Upper lobe of right lung (tissue), 1 donor: ENCODE results near the gene ORM2. TPM values are rescaled to one million over a fixed set of nuclear protein-coding genes. Genes with fewer than 3 reads are reported as not detected.

ENCODE experiments used
- ATAC-seq: fragments of 200-7000 bp; cut with Tn5 transposase; one replicate; pipeline ENCODE4 v1.9.1; 2020; ENCODE audit warnings: mild to moderate bottlenecking, moderate library complexity
- DNase-seq: peaks from one replicate; pipeline ENCODE4 v3.0.0-alpha.2; 2020
- H3K27ac ChIP-seq: fragments of 200-600 bp; one replicate; pipeline ENCODE4 v1.8.0; 2022
- H3K27me3 ChIP-seq: fragments of 200-600 bp; one replicate; pipeline ENCODE4 v1.8.0; 2022; ENCODE audit warnings: mild to moderate bottlenecking
- H3K36me3 ChIP-seq: fragments of 200-600 bp; one replicate; pipeline ENCODE4 v1.8.0; 2022
- H3K4me1 ChIP-seq: fragments of 200-600 bp; one replicate; pipeline ENCODE4 v1.8.0; 2022
- H3K4me3 ChIP-seq: fragments of 200-600 bp; one replicate; pipeline ENCODE4 v1.8.0; 2022; ENCODE audit warnings: mild to moderate bottlenecking
- H3K9me3 ChIP-seq: fragments of 200-600 bp; one replicate; pipeline ENCODE4 v1.8.0; 2022
- intact Hi-C: fragments of 100-400 bp; cut with DNase I; formaldehyde crosslinking; loops from one replicate; pipeline ENCODE4 v1.11.0; 2022
- total RNA-seq: library from RNA; stranded (reverse); fragmentation: NEBNext Ultra II Directional; extraction: Animal tissue kit (Norgen Biotek cat#: 25700); gene quantifications from one replicate; pipeline ENCODE4 v1.2.1, GENCODE V29; 2021
- TF ChIP-seq, protein P1 (sequence below): fragments of 200-600 bp; IDR thresholded peaks from one replicate; pipeline ENCODE4 v1.8.0; 2022; ENCODE audit warnings: antibody characterized with exemption
- donor health status: DM: no; HTN: yes; CAD: no; lungs with severe emphysema.

The ORM2 gene
- total RNA-seq, 1 donor from 2014 or later: 3.9 TPM

DNA sequence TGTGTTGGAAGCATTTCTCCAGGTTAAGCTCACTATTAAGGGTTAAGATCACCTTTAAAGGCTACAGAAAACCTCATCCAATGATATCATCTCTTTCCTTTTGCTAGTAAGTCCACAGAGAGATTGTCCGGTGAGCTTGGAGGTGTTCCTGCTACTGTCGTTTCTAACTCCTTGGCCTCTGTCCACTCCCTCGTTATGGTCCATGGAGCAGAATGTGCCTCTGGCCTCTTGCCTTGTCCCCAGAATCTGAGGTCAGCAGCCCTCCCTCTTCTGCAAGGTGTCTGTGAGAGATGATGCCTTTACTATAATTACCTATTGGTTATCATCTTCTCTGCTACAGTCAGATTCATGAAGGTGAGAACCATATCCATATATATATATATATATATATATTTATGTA is 15.0 kb downstream of the ORM2 start:
- Histone ChIP-seq H3K27me3 (no peaks in the 10 kb centered on the region), H3K27ac (no peak overlapping the region), H3K4me1 (peaks cover 15% of the 10 kb centered on the region), H3K9me3 (no peaks in the 10 kb centered on the region), H3K4me3 (no peak overlapping the region), H3K36me3 (peaks cover 97% of the 10 kb centered on the region)
- DNase-seq (no peak), ATAC-seq (no peak)
- intact Hi-C loops: no loop called here
- TF ChIP-seq, protein P1, sequence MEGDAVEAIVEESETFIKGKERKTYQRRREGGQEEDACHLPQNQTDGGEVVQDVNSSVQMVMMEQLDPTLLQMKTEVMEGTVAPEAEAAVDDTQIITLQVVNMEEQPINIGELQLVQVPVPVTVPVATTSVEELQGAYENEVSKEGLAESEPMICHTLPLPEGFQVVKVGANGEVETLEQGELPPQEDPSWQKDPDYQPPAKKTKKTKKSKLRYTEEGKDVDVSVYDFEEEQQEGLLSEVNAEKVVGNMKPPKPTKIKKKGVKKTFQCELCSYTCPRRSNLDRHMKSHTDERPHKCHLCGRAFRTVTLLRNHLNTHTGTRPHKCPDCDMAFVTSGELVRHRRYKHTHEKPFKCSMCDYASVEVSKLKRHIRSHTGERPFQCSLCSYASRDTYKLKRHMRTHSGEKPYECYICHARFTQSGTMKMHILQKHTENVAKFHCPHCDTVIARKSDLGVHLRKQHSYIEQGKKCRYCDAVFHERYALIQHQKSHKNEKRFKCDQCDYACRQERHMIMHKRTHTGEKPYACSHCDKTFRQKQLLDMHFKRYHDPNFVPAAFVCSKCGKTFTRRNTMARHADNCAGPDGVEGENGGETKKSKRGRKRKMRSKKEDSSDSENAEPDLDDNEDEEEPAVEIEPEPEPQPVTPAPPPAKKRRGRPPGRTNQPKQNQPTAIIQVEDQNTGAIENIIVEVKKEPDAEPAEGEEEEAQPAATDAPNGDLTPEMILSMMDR: no peak

DNA sequence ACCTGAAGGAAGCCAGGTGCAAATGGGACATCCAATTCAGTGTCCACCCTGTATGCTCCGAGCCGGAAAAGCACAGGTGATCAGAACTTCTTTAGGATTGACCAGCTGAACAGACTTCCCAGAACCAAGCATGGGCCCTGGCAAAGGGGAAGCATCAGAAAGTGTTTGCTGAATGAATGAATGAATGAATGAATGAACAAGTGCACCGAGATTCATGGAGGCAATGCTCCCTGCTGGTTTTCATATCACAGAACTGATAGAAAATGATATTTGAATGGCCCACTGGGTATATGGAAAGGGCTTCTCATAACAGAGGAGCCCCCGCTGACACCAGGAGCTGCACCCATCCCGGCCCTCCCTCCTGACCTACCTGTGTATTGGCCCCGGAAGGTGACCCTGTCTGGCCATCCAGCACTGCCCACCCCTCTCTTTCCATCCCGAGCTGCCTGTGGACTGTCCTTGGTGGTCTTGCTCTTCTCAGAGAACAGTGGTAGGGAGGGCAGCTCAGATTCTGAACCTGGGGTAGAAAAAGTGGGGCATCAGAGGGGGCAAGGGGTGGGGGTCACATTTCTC is 15.9 kb downstream of the ORM2 start:
- no peak overlapping the region for H3K27ac ChIP-seq

DNA sequence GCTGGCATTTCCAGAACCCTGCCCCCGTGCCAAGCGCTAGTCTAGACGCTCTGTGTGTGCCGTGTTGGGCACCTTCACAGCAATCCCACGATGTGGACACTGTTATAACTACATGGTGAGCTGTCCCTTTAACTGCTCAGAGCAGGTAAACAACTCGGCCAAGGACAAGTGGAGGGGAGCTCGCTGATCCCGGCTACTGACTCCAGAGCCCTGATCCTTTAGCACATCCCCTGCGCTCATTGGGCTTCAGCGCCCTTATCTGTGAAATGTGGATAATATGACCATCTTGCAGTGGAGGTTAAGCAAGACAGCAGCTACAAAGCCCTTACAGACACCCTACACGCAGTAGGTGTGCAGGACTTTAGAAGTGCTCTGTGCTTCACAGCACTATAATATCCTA is 16.5 kb downstream of the ORM2 start:
- Histone ChIP-seq H3K4me3 (no peak overlapping the region), H3K27ac (no peak overlapping the region), H3K36me3 (peaks cover 97% of the 10 kb centered on the region), H3K4me1 (peaks cover 28% of the 10 kb centered on the region), H3K27me3 (no peaks in the 10 kb centered on the region), H3K9me3 (no peaks in the 10 kb centered on the region)
- intact Hi-C loops: no loop called here
- ATAC-seq: no peak
- DNase-seq: no peak
- TF ChIP-seq, protein P1: no peak

More for the DNA sequence above, 15.9 kb downstream of the ORM2 start:
- TF ChIP-seq, protein P1: no peak
- intact Hi-C loops: no loop called here
- H3K36me3 ChIP-seq: peaks cover 97% of the 10 kb centered on the region
- no peaks in the 10 kb centered on the region for H3K9me3 ChIP-seq
- DNase-seq (no peak), ATAC-seq (no peak)
- peaks cover 23% of the 10 kb centered on the region for H3K4me1 ChIP-seq
- H3K4me3 ChIP-seq: no peak overlapping the region
- H3K27me3 ChIP-seq: no peaks in the 10 kb centered on the region

DNA sequence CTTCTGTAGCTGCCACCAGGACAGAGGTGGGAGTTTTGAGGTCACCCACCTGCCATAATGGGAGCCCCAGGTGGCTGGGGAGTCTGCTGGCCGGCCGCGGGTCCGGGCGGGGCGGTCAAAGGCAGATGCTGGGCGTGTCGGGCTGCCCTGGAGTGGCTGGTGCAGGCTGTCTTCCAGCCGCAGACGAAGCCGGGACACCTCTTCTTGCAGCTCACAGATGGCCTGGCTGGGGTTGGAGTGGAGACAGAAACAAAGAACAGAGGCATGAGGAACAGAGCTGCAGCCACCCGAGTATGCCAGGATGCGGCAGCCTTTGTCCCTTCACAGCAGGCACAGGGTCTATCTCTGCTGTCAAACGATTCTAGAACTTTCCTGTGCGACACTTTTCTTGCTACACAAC is 18.0 kb downstream of the ORM2 start:
- TF ChIP-seq, protein P1: no peak

DNA sequence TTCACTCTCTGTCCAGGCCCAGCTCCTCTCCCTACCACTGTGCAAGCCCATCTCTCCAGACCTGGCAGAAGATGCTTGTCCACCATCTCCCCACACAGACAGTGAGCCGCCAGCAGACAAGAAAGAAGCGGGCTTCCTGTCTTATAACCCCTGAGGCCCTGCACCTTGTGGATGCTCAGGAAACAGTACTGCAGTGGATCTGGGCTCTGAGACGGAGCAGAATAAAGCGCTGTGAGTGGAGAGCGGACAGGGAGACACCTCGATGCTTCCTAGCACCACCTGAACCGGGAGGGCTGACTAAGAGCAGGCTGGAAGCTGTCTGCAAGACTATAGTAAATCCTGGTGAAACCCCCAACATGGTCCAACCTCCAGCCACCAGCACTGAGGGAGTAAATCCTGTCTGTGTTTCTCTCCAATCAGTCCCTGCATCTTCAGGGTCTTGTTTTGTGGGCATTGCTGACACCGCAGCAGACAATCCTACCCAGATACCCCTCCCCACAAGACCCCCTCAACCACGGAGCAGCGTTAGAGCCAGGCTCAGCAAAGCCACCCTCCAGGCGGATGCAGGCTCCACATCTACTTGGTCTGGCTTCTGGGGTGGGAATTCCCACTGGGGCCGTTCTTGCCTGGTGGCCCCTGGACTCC is 18.7 kb downstream of the ORM2 start:
- Histone ChIP-seq H3K27me3 (no peaks in the 10 kb centered on the region), H3K4me3 (no peak overlapping the region), H3K36me3 (peaks cover 98% of the 10 kb centered on the region), H3K9me3 (no peaks in the 10 kb centered on the region), H3K27ac (peak overlapping the region; percentile 72), H3K4me1 (peaks cover 28% of the 10 kb centered on the region)
- no peak for DNase-seq
- no peak for ATAC-seq
- TF ChIP-seq, protein P1: no peak
- intact Hi-C loops: no loop called here

More for the DNA sequence above, 18.0 kb downstream of the ORM2 start:
- H3K27ac ChIP-seq: no peak overlapping the region
- no peak for ATAC-seq
- peaks cover 28% of the 10 kb centered on the region for H3K4me1 ChIP-seq
- no peaks in the 10 kb centered on the region for H3K9me3 ChIP-seq
- H3K4me3 ChIP-seq: no peak overlapping the region
- no peaks in the 10 kb centered on the region for H3K27me3 ChIP-seq
- no peak for DNase-seq
- intact Hi-C loops: no loop called here
- H3K36me3 ChIP-seq: peaks cover 98% of the 10 kb centered on the region
